ENCODE data around the gene UBE2O.
"Not testable (repeated sequence)": the region's sequence is repeated elsewhere in the genome, so short reads cannot be mapped to it uniquely, and the experiment has no call there.

Gene UBE2O

DNA sequence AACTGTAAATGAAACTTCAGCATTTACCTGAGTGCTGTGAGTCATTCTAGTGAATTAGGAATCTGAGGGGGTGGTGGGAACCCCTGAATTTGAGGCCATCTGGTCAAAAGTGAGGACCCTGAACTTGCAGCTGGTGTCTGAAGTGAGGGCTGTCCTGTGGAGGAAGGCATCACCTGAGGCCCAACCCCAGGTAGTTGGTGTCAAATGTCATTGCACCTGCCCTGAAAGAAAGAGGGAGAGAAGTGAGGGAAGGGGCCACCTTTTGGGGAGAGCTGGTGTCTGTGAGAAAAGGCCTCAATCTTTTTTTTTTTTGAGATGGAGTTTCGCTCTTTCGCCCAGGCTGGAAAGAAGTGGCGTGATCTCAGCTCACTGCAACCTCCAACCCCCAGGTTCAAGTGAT is 86.7 kb downstream of the UBE2O start:
- no peak for DNase-seq

DNA sequence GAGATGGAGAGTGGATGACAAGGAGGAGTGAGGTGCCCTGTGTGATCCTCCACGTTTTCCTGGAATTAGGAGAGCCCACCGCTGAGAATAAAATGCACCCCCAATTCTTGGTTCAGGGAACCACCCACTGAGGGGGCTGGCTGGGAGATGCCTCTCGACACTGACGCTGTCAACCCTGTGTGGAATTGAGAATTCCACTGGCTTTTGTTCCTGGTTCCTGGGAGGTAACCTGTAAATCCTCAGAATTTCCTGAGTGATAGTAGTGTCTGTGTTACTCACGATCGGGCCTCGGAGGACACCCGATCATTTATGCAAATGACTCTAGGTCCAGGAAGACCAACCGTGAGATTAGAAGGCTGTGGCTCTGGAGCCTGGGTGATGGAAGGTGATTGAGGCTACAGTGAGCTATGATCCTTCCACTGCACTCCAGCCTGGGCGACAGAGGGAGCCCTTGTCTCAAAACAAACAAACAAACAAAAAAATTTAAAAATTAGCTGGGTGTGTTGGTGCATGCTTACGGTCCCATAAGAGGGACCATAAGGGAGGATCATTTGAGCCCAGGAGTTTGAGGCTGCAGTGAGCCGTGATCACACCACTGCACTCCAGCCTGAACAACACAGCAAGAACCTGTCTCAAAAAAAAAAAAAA is 87.6 kb downstream of the UBE2O start:
- DNase-seq: no peak

DNA sequence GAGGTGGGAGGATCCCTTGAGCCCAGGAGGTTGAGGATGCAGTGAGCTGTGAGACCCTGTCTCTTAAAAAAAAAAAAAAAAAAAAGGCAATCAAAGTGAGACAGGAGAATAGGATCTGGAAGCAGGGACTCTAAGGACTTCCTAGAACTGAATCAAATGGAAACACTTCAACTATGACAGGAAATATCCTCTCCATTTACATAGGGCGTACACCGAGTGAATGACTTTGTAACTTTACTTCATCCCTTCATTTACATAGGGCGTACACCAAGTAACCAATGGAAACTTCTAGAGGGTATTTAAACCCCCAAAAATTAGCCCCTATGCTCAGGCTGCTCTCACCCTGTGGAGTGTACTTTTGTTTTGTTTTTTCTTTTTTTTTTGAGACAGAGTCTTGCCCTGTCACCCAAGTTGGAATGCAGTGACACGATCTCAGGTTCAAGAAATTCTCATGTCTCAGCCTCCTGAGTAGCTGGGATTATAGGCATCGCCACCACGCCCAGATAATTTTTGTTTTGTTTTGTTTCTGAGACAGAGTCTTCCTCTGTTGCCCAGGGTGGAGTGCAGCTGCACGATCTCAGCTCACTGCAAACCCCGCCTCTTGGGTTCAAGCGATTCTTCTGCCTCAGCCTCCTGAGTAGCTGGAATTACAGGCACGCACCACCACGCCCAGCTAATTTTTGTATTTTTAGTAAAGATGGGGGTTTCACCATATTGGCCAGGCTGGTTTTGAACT is 89.7 kb downstream of the UBE2O start:
- DNase-seq: no peak

- DNase-seq: no peak
Measured at GRCh38 chr17:76360461-76360860, 92.5 kb downstream of the UBE2O start.

DNA sequence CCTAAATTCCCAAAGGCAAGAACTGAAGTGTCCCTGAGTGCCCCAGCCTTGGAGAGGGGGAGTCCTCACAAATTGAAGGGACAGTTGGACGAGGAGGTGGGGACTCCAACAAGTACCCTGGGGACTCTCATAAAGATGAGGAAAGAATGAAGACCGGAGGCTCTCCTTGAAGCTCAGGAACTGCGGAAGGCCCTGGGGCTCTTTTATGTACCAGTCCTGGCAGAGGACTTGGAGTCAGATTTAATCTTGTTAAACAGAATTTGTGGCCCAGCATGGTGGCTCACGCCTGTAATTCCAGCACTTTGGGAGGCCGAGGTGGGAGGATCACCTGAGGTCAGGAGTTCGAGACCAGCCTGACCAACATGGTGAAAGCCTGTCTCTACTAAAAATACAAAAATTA is 93.2 kb downstream of the UBE2O start:
- DNase-seq: not testable (repeated sequence)

- no peak for DNase-seq
Measured at GRCh38 chr17:76359375-76359774, 93.6 kb downstream of the UBE2O start.

DNA sequence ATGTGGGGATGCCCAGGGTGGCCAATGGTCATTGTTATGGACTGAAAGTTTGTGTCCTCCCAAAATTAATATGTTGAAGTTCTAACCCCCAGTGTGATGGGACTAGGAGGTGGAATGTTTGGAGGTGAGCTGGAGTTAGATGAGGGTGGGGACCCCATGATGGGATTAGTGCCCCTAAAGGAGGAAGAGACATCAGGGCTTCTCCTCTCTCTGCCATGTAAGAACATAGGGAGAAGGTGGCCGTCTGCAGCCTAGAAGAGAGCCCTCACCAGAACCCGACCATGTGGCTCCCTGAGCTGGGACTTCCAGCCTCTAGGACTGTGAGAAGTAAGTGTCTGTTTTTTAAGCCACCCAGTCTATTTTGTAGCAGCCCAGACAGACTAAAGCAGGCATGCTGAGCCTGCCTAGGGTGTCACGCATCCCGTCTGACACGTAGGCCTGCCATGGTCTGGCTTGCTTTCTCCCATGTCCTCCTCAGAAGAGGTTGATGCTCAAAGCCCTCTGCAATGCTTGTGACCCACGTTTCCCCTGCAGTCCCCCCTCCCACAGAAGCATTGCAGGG is 95.3 kb downstream of the UBE2O start:
- DNase-seq: no peak

DNA sequence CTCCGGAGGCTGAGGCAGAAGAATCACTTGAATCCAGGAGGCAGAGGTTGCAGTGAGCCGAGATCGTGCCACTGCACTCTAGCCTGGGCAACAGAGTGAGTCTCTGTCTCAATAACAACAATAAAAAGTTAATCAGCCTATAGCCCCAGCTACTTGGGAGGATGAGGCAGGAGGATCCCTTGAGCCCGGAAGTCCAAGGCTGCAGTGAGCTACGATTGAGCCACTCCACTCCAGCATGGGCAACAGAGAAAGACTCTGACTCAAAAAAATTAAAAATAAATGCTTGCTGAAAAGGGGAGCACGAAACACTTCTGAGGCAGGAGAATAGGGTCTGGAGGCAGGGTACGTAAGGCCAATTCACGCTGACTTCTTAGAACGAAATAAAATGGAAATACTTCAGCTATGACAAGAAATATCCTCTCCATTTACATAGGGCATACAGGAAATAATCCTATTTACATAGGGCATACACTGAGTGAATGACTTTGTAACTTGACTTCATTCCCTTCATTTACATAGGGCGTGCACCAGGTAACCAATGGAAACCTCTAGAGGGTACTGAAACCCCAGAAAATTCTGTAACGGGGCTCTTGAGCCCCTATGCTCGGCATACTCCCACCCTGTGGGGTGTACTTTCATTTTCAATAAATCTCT is 96.0 kb downstream of the UBE2O start:
- no peak for DNase-seq

GRCh38 chr17:76354747-76355310 is 98.1 kb downstream of the UBE2O start:
- DNase-seq: no peak

GRCh38 chr17:76354317-76354729 is 98.6 kb downstream of the UBE2O start:
- DNase-seq: no peak

DNA sequence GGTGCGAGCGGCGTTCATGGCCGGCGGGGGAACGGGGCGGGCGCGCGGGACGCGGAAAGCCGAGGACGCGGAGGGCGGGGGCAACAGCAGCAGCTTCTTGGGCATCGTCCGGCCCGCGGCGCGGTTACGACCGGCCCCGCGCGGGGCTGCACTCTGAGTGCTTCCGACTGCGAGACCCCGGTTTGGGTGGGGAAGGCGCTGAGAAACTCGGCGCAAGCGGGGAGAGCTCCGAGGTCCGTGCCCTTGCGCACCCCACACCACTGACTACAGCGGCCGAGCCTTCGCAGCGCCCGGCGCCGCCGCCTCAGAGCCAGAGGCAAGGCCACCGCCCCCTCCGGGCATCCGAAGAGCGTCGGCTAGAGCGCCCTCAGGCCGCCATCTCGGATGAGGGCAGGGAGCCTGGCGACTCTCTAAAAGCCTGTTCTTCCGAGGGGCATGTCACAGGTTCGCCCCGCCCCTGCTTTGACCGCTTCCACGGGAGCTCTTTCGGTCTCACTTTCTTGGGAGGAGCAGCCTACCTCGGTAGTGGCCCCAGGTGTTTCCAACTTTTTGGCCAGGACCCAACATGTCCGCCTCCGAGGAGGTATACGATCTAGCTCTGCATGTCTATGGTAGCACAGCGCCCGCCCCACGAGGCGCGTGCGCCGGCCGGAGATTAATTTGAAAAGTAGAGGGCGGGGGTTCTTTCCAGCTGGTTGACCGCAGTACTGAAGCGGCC is 99.2 kb downstream of the UBE2O start, which contains the start of gene PRPSAP1:
Gene PRPSAP1 (minus strand): TSS at position 318 of the 718 bp plus-strand sequence. CDS start 213 bp downstream, at position 105.
- peak; percentile 39 for DNase-seq

DNA sequence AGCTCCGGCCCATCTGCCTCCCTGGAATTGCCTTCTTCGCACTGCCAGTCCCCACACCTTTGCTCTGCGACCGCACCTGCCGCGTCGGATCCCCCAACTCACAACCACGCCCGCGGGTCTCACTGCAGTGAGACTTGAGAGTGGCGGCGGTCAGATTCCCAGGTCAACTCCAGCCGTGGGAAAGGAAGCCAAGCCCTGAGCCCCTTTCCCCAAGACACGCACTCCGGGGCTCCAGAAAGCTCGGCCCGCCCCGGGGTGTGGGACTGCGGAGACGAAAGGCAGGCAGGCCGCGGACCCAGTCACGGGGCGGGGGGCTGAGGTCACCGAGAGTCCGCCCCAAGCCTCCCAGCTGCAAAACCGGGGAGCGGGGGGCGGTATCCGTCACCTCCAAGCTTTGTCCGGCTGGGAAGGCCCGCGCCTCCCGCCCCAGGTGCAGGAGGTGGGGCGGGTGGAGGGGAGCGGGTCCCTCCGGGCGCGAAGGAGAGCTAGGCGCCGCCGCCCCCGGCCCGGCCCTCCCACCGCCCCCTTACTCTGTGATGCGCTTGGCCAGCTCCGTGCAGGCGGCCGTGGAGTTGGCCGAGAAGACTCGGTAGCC is 99.9 kb downstream of the UBE2O start:
- no peak for DNase-seq

DNA sequence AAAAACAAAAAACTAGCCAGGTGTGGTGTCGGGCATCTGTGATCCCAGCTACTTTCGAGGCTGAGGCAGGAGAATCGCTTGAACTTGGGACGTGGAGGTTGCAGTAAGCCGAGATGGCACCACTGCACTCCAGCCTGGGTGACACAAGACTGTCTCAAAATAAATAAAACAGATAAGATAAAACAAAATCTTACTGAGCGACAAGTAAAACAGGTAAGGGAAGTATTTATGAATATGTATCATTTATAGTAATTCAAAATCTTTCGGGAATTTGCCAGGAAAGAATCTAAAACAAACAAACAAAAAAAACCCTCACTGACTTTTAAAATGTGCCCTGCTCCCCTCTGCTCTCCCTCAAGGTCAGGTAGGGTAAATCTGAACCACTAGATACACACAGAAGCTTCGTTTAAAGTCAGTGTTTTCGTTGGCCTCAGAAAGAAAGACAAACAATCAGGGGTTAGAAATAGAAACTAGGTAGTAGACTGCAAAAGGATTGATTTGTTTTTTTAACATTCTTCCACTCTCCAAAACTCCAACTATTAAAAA is 101.4 kb downstream of the UBE2O start:
- no peak for DNase-seq

DNA sequence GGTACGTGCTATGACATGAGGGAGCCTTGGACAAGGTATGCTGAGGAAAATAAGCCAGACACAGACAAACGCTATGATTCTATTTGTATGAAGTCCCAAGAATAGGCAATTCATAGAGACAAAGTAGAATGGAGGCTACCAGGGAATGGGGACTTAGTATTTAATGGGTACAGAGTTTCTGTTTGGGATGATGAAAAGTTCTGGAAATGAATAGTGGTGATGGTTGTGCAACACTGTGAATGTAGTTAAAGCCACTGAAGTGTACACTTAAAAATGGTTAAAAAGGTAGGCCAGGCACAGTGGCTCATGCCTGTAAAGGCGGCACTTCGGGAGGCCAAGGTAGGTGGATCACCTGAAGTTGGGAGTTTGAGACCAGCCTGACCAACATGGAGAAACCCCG is 102.5 kb downstream of the UBE2O start:
- DNase-seq: no peak

DNA sequence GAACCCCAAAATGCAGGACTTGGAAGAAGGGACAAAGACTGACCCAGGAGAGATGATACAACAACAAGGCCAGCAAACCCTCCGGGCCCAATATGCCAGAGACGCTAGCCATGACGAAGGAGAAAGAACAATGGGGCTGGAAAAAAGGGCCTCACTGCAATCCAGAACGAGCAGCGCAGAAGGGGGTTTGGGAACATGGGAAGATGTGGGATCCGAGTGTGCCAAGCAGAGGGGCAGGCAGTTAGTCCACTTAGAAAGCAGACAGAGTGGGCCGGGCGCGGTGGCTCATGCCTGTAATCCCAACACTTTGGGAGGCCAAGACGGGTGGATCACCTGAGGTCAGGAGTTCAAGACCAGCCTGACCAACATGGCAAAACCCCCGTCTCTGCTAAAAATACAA is 106.0 kb downstream of the UBE2O start:
- DNase-seq: not testable (repeated sequence)

GRCh38 chr17:76345377-76345974 is 107.5 kb downstream of the UBE2O start:
- no peak for DNase-seq

DNA sequence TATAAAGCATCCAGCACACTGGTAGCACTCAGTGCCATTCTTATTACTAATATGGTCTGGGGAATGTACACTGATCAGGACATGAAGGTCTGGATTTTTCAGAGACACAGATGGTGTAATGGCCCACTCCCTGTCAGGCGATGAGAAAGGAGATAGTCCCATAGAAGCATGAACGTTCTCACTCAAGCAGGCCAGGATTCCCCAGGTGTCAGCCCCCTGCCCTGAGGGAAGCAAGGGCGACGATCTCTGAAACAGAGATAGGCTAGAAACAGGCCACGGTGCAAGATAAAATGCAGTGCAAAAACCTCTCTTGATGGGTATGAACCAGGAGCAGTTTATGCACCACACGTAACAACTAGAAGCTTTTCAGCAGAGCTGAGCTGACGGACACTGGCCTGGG is 109.8 kb downstream of the UBE2O start:
- no peak for DNase-seq

- DNase-seq: no peak
Measured at GRCh38 chr17:76341301-76341700, 111.7 kb downstream of the UBE2O start.

Data from SIG-M5 (cell line).